Sigmoid colon (tissue), 4 donors: Measurements from ENCODE around the gene PPP1R15B.

ENCODE experiments used
- EP300 ChIP-seq, 4 donors: sonication (generic); formaldehyde crosslinking; IDR thresholded peaks; one replicate each; pipeline ENCODE4 v1.6.1; 2017; ENCODE audit warnings: antibody characterized with exemption in 4 of 4
- POLR2A ChIP-seq, 2 donors: fragments of 450-650 bp; IDR thresholded peaks; one replicate each; pipeline ENCODE4 v1.6.1; 2016; ENCODE audit warnings: antibody characterized with exemption in 2 of 2, mild to moderate bottlenecking in 2 of 2, moderate library complexity in 2 of 2
- POLR2AphosphoS5 ChIP-seq, 4 donors: sonication (generic); formaldehyde crosslinking; IDR thresholded peaks; one replicate each; pipeline ENCODE4 v1.6.1; 2017; ENCODE audit warnings: antibody characterized with exemption in 4 of 4
- TF ChIP-seq, protein P1 (sequence below), 4 experiments: fragments of 450-650 bp in 3 of 4; fragments of 200-600 bp in 1 of 4; IDR thresholded peaks; one replicate each; pipeline ENCODE4 v1.5.1; 2016 to 2019; ENCODE audit warnings: antibody characterized with exemption in 4 of 4, mild to moderate bottlenecking in 3 of 4, moderate library complexity in 2 of 4

DNA sequence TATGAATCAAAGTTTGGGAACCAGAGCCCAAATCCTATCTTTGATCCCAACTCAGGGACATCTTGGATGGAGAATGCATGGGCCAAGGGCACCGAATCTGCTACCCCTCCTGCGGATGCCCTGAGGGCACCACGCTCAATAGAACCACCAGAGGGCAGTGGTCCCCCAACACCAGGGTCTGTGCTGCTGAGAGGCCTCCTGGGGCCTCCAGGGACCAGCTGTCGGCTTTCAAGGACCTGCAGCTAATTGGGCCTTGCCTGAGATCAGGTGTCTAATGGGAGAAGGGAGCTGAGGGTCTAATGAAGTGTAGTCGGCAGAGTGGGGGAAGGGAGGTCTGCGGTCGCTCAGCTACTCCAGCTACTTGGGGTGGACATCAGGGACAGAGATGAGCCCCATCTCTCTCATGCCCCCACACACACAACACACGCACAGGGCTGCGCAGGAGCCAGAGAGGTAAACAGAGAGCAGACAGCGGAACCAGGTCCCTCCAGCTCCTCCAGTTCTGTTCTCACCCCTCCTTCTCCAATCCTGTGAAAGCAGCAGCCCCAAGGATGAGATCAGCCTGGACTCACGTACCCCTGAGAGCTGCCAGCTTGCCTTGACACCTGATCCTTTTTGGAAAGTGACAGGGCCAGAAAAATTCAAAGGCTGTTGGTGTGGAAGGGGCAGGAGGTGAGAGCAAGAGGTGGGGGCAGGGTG, 34.9 kb upstream of the PPP1R15B start:
- TF ChIP-seq, protein P1, sequence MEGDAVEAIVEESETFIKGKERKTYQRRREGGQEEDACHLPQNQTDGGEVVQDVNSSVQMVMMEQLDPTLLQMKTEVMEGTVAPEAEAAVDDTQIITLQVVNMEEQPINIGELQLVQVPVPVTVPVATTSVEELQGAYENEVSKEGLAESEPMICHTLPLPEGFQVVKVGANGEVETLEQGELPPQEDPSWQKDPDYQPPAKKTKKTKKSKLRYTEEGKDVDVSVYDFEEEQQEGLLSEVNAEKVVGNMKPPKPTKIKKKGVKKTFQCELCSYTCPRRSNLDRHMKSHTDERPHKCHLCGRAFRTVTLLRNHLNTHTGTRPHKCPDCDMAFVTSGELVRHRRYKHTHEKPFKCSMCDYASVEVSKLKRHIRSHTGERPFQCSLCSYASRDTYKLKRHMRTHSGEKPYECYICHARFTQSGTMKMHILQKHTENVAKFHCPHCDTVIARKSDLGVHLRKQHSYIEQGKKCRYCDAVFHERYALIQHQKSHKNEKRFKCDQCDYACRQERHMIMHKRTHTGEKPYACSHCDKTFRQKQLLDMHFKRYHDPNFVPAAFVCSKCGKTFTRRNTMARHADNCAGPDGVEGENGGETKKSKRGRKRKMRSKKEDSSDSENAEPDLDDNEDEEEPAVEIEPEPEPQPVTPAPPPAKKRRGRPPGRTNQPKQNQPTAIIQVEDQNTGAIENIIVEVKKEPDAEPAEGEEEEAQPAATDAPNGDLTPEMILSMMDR (IDR thresholded peaks at IDR 0.05) = peak; percentile 70 to 82 (median 75)
- TF ChIP-seq POLR2A (IDR thresholded peaks at IDR 0.05) (no peak), POLR2AphosphoS5 (IDR thresholded peaks at IDR 0.05) (no peak), EP300 (IDR thresholded peaks at IDR 0.05) (no peak)
